ENCODE measurements around the gene MUC5B.

Gene MUC5B

GRCh38 chr11:1292018-1292643 is 69.3 kb downstream of the MUC5B start:
- no peak for TF ChIP-seq GATA3 (IDR thresholded peaks at IDR 0.05; ENCODE audit: low read depth, low read length)
- TF ChIP-seq GATA2 (IDR thresholded peaks at IDR 0.05; ENCODE audit: low read depth, low read length): no peak

GRCh38 chr11:1292644-1293618 is 70.1 kb downstream of the MUC5B start:
- TF ChIP-seq GATA3 (IDR thresholded peaks at IDR 0.05; ENCODE audit: low read depth, low read length) (no peak), GATA2 (IDR thresholded peaks at IDR 0.05; ENCODE audit: low read depth, low read length) (no peak)

GRCh38 chr11:1293619-1294015 is 70.8 kb downstream of the MUC5B start:
- TF ChIP-seq GATA3 (IDR thresholded peaks at IDR 0.05; ENCODE audit: low read depth, low read length): no peak
- no peak for TF ChIP-seq GATA2 (IDR thresholded peaks at IDR 0.05; ENCODE audit: low read depth, low read length)

GRCh38 chr11:1295086-1295485 is 72.2 kb downstream of the MUC5B start:
- TF ChIP-seq GATA3 (IDR thresholded peaks at IDR 0.05; ENCODE audit: low read depth, low read length) (no peak), GATA2 (IDR thresholded peaks at IDR 0.05; ENCODE audit: low read depth, low read length) (no peak)

GRCh38 chr11:1295591-1295990 is 72.7 kb downstream of the MUC5B start:
- TF ChIP-seq GATA2 (IDR thresholded peaks at IDR 0.05; ENCODE audit: low read depth, low read length) (no peak), GATA3 (IDR thresholded peaks at IDR 0.05; ENCODE audit: low read depth, low read length) (no peak)

- no peak for TF ChIP-seq GATA3 (IDR thresholded peaks at IDR 0.05; ENCODE audit: low read depth, low read length)
- no peak for TF ChIP-seq GATA2 (IDR thresholded peaks at IDR 0.05; ENCODE audit: low read depth, low read length)
Observed at GRCh38 chr11:1296287-1296686, 73.4 kb downstream of the MUC5B start.

GRCh38 chr11:1297011-1297575 is 74.2 kb downstream of the MUC5B start:
- no peak for TF ChIP-seq GATA3 (IDR thresholded peaks at IDR 0.05; ENCODE audit: low read depth, low read length)
- no peak for TF ChIP-seq GATA2 (IDR thresholded peaks at IDR 0.05; ENCODE audit: low read depth, low read length)

- TF ChIP-seq GATA2 (IDR thresholded peaks at IDR 0.05; ENCODE audit: low read depth, low read length) (no peak), GATA3 (IDR thresholded peaks at IDR 0.05; ENCODE audit: low read depth, low read length) (no peak)
Observed at GRCh38 chr11:1297576-1298473, 75.0 kb downstream of the MUC5B start.

GRCh38 chr11:1298695-1299492 is 76.0 kb downstream of the MUC5B start:
- TF ChIP-seq GATA2 (IDR thresholded peaks at IDR 0.05; ENCODE audit: low read depth, low read length) (no peak), GATA3 (IDR thresholded peaks at IDR 0.05; ENCODE audit: low read depth, low read length) (no peak)

- TF ChIP-seq GATA3 (IDR thresholded peaks at IDR 0.05; ENCODE audit: low read depth, low read length) (no peak), GATA2 (IDR thresholded peaks at IDR 0.05; ENCODE audit: low read depth, low read length) (no peak)
Observed at GRCh38 chr11:1299621-1300020, 76.8 kb downstream of the MUC5B start.

- TF ChIP-seq GATA2 (IDR thresholded peaks at IDR 0.05; ENCODE audit: low read depth, low read length) (no peak), GATA3 (IDR thresholded peaks at IDR 0.05; ENCODE audit: low read depth, low read length) (no peak)
Observed at GRCh38 chr11:1300121-1300520, 77.3 kb downstream of the MUC5B start.

- no peak for TF ChIP-seq GATA2 (IDR thresholded peaks at IDR 0.05; ENCODE audit: low read depth, low read length)
- no peak for TF ChIP-seq GATA3 (IDR thresholded peaks at IDR 0.05; ENCODE audit: low read depth, low read length)
Observed at GRCh38 chr11:1300569-1301187, 77.8 kb downstream of the MUC5B start.
